GM12873 (cell line): ENCODE results near the gene NF1.

Experiments
- CTCF ChIP-seq: IDR thresholded peaks from 2 replicates; pipeline ENCODE4 v1.5.1; 2012; ENCODE audit warnings: low read depth, mild to moderate bottlenecking, moderate library complexity, low read length, control low read depth; ENCODE audit not compliant: insufficient read depth; ENCODE audit errors: missing control alignments

NF1 gene

DNA sequence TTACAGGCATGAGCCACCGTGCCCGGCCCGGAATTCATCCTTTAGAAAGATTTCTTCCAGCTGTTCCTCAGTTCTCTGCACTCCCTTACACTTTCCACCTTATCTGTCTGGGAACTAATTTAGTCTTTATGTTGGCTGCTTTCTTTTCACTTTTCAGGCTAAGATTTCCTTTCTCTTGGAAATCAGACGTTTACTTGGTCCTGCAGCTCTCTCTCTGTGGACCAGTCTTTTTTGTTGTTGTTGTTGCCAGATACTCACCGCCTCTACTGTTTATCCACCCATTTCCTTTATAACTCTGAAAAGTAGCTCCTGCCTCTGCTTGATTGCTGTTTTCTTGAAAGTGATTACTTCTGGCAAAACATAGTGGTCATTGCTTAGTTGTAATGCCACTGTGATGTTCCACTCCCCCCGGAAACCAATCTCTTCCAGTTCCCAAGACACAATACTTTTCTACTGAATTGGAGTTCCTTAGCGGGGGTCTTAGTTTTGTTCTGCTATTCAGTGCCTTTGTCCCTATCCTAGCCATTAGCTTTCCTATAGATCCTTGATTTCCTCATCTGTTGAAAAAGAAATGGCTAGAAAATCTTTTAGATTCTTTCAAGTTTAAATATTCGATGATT is 6.2 kb downstream of the NF1 start:
- TF ChIP-seq CTCF = no peak

GRCh38 chr17:31101943-31102342 is 7.2 kb downstream of the NF1 start:
- no peak for TF ChIP-seq CTCF

- no peak for TF ChIP-seq CTCF
Observed at GRCh38 chr17:31105991-31106390, 11.2 kb downstream of the NF1 start.

DNA sequence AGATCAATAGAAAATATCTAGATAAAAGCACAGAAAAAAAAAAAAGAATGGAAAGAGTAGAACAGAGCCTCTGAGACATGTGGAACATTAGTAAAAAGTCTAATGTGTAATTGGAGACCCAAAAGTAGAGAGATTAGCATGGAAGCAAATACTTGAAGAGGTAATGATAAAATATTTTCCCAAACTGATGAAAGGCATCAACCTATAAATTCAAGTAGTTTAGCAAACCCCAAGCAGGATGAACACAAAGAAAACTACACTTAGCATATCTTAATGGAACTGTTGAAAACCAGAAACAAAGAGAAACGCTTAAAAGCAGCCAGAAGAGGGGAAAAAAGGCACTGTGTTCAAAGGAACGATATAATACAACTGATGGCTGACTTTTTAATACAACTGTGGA is 16.4 kb downstream of the NF1 start:
- no peak for TF ChIP-seq CTCF

GRCh38 chr17:31112001-31112661 is 17.4 kb downstream of the NF1 start:
- no peak for TF ChIP-seq CTCF

- no peak for TF ChIP-seq CTCF
Observed at GRCh38 chr17:31113939-31114338, 19.2 kb downstream of the NF1 start.

GRCh38 chr17:31114956-31115555 is 20.3 kb downstream of the NF1 start:
- no peak for TF ChIP-seq CTCF
